ENCODE data around the gene MFN2.
"Not testable (repeated sequence)": the region's sequence is repeated elsewhere in the genome, so short reads cannot be mapped to it uniquely, and the experiment has no call there.

Gene MFN2

GRCh38 chr1:12034381-12034801 is 54.1 kb downstream of the MFN2 start:
- Histone ChIP-seq H3K36me3 (peaks cover 33% of the 10 kb centered on the region), H3K4me3 (ENCODE audit: low read depth in 1 of 2, low read length in 1 of 2) (peak overlapping the region in 1 of 2 experiments; percentile 30), H3K27me3 (no peaks in the 10 kb centered on the region), H3K27ac (peak overlapping the region; percentile 79), H3K9me3 (no peaks in the 10 kb centered on the region), H3K4me1 (ENCODE audit: control insufficient read depth in 1 of 2, insufficient read depth in 1 of 2, low read depth in 1 of 2, low read length in 1 of 2) (peaks cover 40 to 60% of the 10 kb centered on the region in 2 experiments)
- TF ChIP-seq CTCF (IDR thresholded peaks at IDR 0.05): no peak

- peaks cover 24% of the 10 kb centered on the region for H3K36me3 ChIP-seq
- TF ChIP-seq CTCF (IDR thresholded peaks at IDR 0.05): no peak
Observed at GRCh38 chr1:12035312-12035711, 55.1 kb downstream of the MFN2 start.

GRCh38 chr1:12037486-12038355 is 57.5 kb downstream of the MFN2 start:
- H3K9me3 ChIP-seq: no peaks in the 10 kb centered on the region
- no peaks in the 10 kb centered on the region for H3K27me3 ChIP-seq
- no peak overlapping the region for H3K4me3 ChIP-seq (ENCODE audit: low read depth in 1 of 2, low read length in 1 of 2)
- no peak for TF ChIP-seq CTCF (IDR thresholded peaks at IDR 0.05)
- no peak overlapping the region for H3K27ac ChIP-seq
- peaks cover 2% of the 10 kb centered on the region for H3K36me3 ChIP-seq
- peaks cover 27 to 53% of the 10 kb centered on the region in 2 experiments for H3K4me1 ChIP-seq (ENCODE audit: control insufficient read depth in 1 of 2, insufficient read depth in 1 of 2, low read depth in 1 of 2, low read length in 1 of 2)

More at GRCh38 chr1:12035312-12035711, 55.1 kb downstream of the MFN2 start:
- Histone ChIP-seq H3K27ac (peak overlapping the region; percentile 79), H3K4me1 (ENCODE audit: control insufficient read depth in 1 of 2, insufficient read depth in 1 of 2, low read depth in 1 of 2, low read length in 1 of 2) (peaks cover 40 to 62% of the 10 kb centered on the region in 2 experiments), H3K4me3 (ENCODE audit: low read depth in 1 of 2, low read length in 1 of 2) (peak overlapping the region; percentile 0 to 30), H3K27me3 (no peaks in the 10 kb centered on the region), H3K9me3 (no peaks in the 10 kb centered on the region)

GRCh38 chr1:12038356-12039163 is 58.3 kb downstream of the MFN2 start:
- no peak for TF ChIP-seq CTCF (IDR thresholded peaks at IDR 0.05)
- Histone ChIP-seq H3K36me3 (no peaks in the 10 kb centered on the region), H3K27me3 (no peaks in the 10 kb centered on the region), H3K4me1 (ENCODE audit: control insufficient read depth in 1 of 2, insufficient read depth in 1 of 2, low read depth in 1 of 2, low read length in 1 of 2) (peaks cover 23 to 48% of the 10 kb centered on the region in 2 experiments), H3K9me3 (no peaks in the 10 kb centered on the region), H3K27ac (no peak overlapping the region), H3K4me3 (ENCODE audit: low read depth in 1 of 2, low read length in 1 of 2) (no peak overlapping the region)

- no peaks in the 10 kb centered on the region for H3K36me3 ChIP-seq
- no peak overlapping the region for H3K27ac ChIP-seq
- no peak overlapping the region for H3K4me3 ChIP-seq (ENCODE audit: low read depth in 1 of 2, low read length in 1 of 2)
- H3K4me1 ChIP-seq (ENCODE audit: control insufficient read depth in 1 of 2, insufficient read depth in 1 of 2, low read depth in 1 of 2, low read length in 1 of 2): peaks cover 17 to 43% of the 10 kb centered on the region in 2 experiments
- no peak for TF ChIP-seq CTCF (IDR thresholded peaks at IDR 0.05)
- no peaks in the 10 kb centered on the region for H3K9me3 ChIP-seq
- H3K27me3 ChIP-seq: no peaks in the 10 kb centered on the region
Observed at GRCh38 chr1:12039164-12039525, 58.9 kb downstream of the MFN2 start.

GRCh38 chr1:12039824-12040456 is 59.7 kb downstream of the MFN2 start:
- peaks cover 9 to 35% of the 10 kb centered on the region in 2 experiments for H3K4me1 ChIP-seq (ENCODE audit: control insufficient read depth in 1 of 2, insufficient read depth in 1 of 2, low read depth in 1 of 2, low read length in 1 of 2)
- not testable (repeated sequence) for H3K4me3 ChIP-seq (ENCODE audit: low read depth in 1 of 2, low read length in 1 of 2); H3K27me3 ChIP-seq; H3K9me3 ChIP-seq; H3K36me3 ChIP-seq; H3K27ac ChIP-seq

Data from neutrophil (primary cell).